Caco-2 (cell line): Measurements from ENCODE around the gene TRIM75. TPM values are rescaled to one million over a fixed set of nuclear protein-coding genes. Genes with fewer than 3 reads are reported as not detected.

Experiments used
- BruUV-seq: library from RNA; stranded (reverse); fragments of 400-500 nt; replicated peaks from 2 replicates; lab custom pipeline; 2021; lab: Mats Ljungman, UMichigan
- CTCF ChIA-PET: fragments of 300-600 bp; sonication (Branson Sonifier 250); formaldehyde crosslinking; loops from one replicate; lab custom pipeline; 2022; ENCODE audit warnings: antibody characterized with exemption; lab: Charles Lee
- POLR2A ChIA-PET: fragments of 300-600 bp; sonication (Branson Sonifier 250); formaldehyde crosslinking; loops from one replicate; lab custom pipeline; 2022; ENCODE audit warnings: antibody characterized with exemption; lab: Charles Lee
- DNase-seq, 2 experiments: peaks; one replicate each; pipeline versions ENCODE4 v3.0.0 to v3.0.0-alpha.2; 2020 to 2022
- H3K27me3 ChIP-seq: replicated peaks from 2 replicates; pipeline ENCODE4 v1.6.0; 2011; ENCODE audit warnings: low read length; ENCODE audit not compliant: control insufficient read depth, insufficient read depth
- H3K36me3 ChIP-seq: 2 replicates; pipeline ENCODE4 v1.5.1; 2011; ENCODE audit warnings: low read length; ENCODE audit not compliant: control insufficient read depth, insufficient read depth
- H3K4me1 ChIP-seq: fragments of 250-450 bp; sonication (Bioruptor Pico); 2 replicates; pipeline ENCODE4 v1.5.1; 2020; ENCODE audit warnings: mild to moderate bottlenecking
- H3K4me3 ChIP-seq: 2 replicates; pipeline ENCODE4 v1.5.1; 2011; ENCODE audit warnings: low read depth, mild to moderate bottlenecking, control low read depth, low read length
- H3K9me3 ChIP-seq: fragments of 250-450 bp; sonication (Bioruptor Pico); 2 replicates; pipeline ENCODE4 v1.5.1; 2020; ENCODE audit warnings: mild to moderate bottlenecking, moderate library complexity
- H3K27ac Mint-ChIP-seq: one replicate; pipeline ENCODE4 v1.8.0; 2022; ENCODE audit warnings: mixed read lengths; ENCODE audit not compliant: unreplicated experiment
- H3K27me3 Mint-ChIP-seq: one replicate; pipeline ENCODE4 v1.8.0; 2022; ENCODE audit warnings: mixed read lengths; ENCODE audit not compliant: insufficient read depth, unreplicated experiment
- H3K36me3 Mint-ChIP-seq: one replicate; pipeline ENCODE4 v1.8.0; 2022; ENCODE audit warnings: mild to moderate bottlenecking, mixed read lengths; ENCODE audit not compliant: insufficient read depth, unreplicated experiment
- H3K4me1 Mint-ChIP-seq: one replicate; pipeline ENCODE4 v1.8.0; 2022; ENCODE audit warnings: low read depth, mixed read lengths; ENCODE audit not compliant: unreplicated experiment
- H3K4me3 Mint-ChIP-seq: one replicate; pipeline ENCODE4 v1.8.0; 2022; ENCODE audit warnings: mild to moderate bottlenecking, moderate library complexity, mixed read lengths; ENCODE audit not compliant: unreplicated experiment
- H3K9me3 Mint-ChIP-seq: one replicate; pipeline ENCODE4 v1.8.0; 2022; ENCODE audit warnings: mixed read lengths; ENCODE audit not compliant: unreplicated experiment
- intact Hi-C: fragments of 100-400 bp; cut with micrococcal nuclease; formaldehyde crosslinking; loops from one replicate; pipeline ENCODE4 v1.10.0; 2022; ENCODE audit not compliant: unreplicated experiment
- total RNA-seq: library from RNA; stranded (reverse); gene quantifications from 2 replicates; pipeline ENCODE4 v1.2.3, GENCODE V29; 2022
- TF ChIP-seq, protein P1 (sequence below), 2 experiments: fragments of 200-600 bp in 1 of 2; IDR thresholded peaks; 1 replicate in 1 of 2; 2 replicates in 1 of 2; pipeline versions ENCODE4 v1.5.1 to v1.8.0; 2011 to 2022; ENCODE audit warnings: antibody characterized with exemption in 1 of 2, control low read depth in 1 of 2, inconsistent platforms in 1 of 2, low read depth in 1 of 2, low read length in 1 of 2, mild to moderate bottlenecking in 1 of 2, moderate library complexity in 1 of 2; ENCODE audit not compliant: insufficient read depth in 1 of 2, severe bottlenecking in 1 of 2, unreplicated experiment in 1 of 2

Gene TRIM75
- total RNA-seq, 1 experiment from 2014 or later = not detected

DNA sequence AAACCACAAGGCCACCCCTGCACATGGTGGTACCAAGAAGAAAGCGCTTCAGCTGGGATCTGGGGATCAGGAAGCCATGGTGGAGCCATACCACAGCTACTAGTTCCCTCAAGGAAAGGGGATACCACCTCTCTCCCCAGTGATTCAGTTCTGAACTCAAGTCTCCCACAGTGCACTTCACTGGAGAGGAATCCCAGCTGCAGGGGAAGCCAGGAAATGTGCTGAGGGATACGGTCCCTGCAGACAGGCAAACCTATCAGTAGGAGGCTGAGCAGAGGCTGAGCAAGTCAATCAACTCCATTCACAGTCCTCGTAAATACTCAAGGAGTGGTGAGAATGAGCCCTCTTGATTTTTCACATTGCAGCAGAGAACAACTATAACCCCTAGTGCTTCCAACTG is 48.0 kb downstream of the TRIM75 start:
- DNase-seq = no peak
- TF ChIP-seq, protein P1, sequence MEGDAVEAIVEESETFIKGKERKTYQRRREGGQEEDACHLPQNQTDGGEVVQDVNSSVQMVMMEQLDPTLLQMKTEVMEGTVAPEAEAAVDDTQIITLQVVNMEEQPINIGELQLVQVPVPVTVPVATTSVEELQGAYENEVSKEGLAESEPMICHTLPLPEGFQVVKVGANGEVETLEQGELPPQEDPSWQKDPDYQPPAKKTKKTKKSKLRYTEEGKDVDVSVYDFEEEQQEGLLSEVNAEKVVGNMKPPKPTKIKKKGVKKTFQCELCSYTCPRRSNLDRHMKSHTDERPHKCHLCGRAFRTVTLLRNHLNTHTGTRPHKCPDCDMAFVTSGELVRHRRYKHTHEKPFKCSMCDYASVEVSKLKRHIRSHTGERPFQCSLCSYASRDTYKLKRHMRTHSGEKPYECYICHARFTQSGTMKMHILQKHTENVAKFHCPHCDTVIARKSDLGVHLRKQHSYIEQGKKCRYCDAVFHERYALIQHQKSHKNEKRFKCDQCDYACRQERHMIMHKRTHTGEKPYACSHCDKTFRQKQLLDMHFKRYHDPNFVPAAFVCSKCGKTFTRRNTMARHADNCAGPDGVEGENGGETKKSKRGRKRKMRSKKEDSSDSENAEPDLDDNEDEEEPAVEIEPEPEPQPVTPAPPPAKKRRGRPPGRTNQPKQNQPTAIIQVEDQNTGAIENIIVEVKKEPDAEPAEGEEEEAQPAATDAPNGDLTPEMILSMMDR (IDR thresholded peaks at IDR 0.05; ENCODE audit: insufficient read depth in 1 of 2, low read depth in 1 of 2, low read length in 1 of 2, severe bottlenecking in 1 of 2, unreplicated experiment in 1 of 2) = no peak
- CTCF ChIA-PET = no interaction called here
- H3K4me1 ChIP-seq = peaks cover 17% of the 10 kb centered on the region
- H3K27me3 ChIP-seq = no peaks in the 10 kb centered on the region
- no peak overlapping the region for H3K27ac Mint-ChIP-seq
- no peaks in the 10 kb centered on the region for H3K9me3 ChIP-seq
- BruUV-seq = no TSS peak
- peaks cover 17% of the 10 kb centered on the region for H3K4me1 Mint-ChIP-seq
- no peak overlapping the region for H3K4me3 ChIP-seq
- H3K36me3 Mint-ChIP-seq = peaks cover 22% of the 10 kb centered on the region
- POLR2A ChIA-PET = no interaction called here
- no peaks in the 10 kb centered on the region for H3K36me3 ChIP-seq
- H3K9me3 Mint-ChIP-seq = no peaks in the 10 kb centered on the region
- no peak overlapping the region for H3K4me3 Mint-ChIP-seq
- intact Hi-C loops = no loop called here
- H3K27me3 Mint-ChIP-seq = no peaks in the 10 kb centered on the region

DNA sequence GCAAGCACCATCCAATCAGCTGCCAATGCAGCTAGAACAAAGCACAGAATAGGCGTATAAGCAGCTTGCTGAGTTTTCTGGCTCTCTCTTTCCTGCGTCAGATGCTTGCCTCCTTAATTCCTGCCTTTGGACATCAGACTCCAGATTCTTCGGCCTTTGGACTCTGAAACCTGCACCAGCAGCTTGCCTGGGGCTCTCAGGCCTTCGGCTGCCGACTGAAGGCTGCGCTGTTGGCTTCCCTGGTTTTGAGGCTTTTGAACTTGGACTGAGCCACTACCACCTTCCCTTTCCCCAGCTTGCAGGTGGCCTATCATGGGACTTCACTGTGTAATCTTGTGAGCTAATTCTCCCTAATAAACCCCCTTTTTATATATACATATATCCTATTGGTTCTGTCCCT is 52.9 kb downstream of the TRIM75 start:
- ChIA-PET CTCF (interaction anchor here (0.7 to 2.9 kb wide), 2 partner anchors 9 to 25 kb away, joined by 3 to 19 read pairs; no protein-coding TSS in a partner anchor), POLR2A (interaction anchor here (0.9 kb wide), 1 partner anchor 10 kb away, joined by 5 read pairs; no protein-coding TSS in a partner anchor)
- peaks cover 16% of the 10 kb centered on the region for H3K36me3 Mint-ChIP-seq
- Histone ChIP-seq H3K36me3 (no peaks in the 10 kb centered on the region), H3K4me3 (no peak overlapping the region), H3K9me3 (no peaks in the 10 kb centered on the region), H3K27me3 (no peaks in the 10 kb centered on the region), H3K4me1 (peaks cover 28% of the 10 kb centered on the region)
- H3K27ac Mint-ChIP-seq = peak overlapping the region; percentile 65
- no peaks in the 10 kb centered on the region for H3K9me3 Mint-ChIP-seq
- peaks cover 34% of the 10 kb centered on the region for H3K4me1 Mint-ChIP-seq
- intact Hi-C loops = no loop called here
- peak; percentile 71 to 75 for DNase-seq
- peak overlapping the region; percentile 39 for H3K4me3 Mint-ChIP-seq
- no TSS peak for BruUV-seq
- TF ChIP-seq, protein P1 (IDR thresholded peaks at IDR 0.05; ENCODE audit: insufficient read depth in 1 of 2, low read depth in 1 of 2, low read length in 1 of 2, severe bottlenecking in 1 of 2, unreplicated experiment in 1 of 2) = no peak
- no peaks in the 10 kb centered on the region for H3K27me3 Mint-ChIP-seq

Other genes starting within 250 kb of the TRIM75 start
- gene APELA, start 176.7 kb upstream of the TRIM75 start, total RNA-seq = 30.6 and 34.8 TPM in 2 replicates
- not detected in 2 replicates for gene TRIM61, start 76.2 kb upstream of the TRIM75 start, total RNA-seq
- not detected in 2 replicates for gene TRIM60, start 21.9 kb upstream of the TRIM75 start, total RNA-seq
- gene TMEM192, start 59.0 kb downstream of the TRIM75 start, total RNA-seq = 18.6 and 19.4 TPM in 2 replicates
- gene KLHL2, start 153.7 kb downstream of the TRIM75 start, total RNA-seq = 14.5 and 15.9 TPM in 2 replicates